ENCODE data around the gene ALDH2. TPM values are rescaled to one million over a fixed set of nuclear protein-coding genes. Genes with fewer than 3 reads are reported as not detected.

The ALDH2 gene
- total and polyA plus RNA-seq, 9 of the 15 experiments (the other 6 are each of a cell fraction or from before 2014, with no cell fraction given): 1.9 to 22.5 (median 12.2) TPM

DNA sequence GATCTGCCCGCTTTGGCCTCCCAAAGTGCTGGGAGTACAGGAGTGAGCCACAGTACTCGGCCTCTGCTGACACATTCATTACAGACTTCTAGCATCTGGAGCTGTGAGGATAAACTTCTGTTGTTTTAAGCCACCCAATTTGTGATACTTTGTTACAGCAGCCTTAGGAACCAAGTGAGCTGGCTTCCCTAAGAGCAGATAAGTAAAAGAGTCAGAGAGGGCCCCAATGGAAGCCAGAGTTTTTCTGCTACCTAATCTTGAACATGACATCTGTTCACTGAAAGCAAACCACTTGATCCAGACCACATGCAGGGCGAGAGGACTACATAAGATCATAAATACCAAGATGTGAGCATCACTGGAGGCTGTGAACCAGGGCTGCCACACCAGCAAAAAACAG, 71.6 kb downstream of the ALDH2 start (continued):
- TF ChIP-seq, protein P1, sequence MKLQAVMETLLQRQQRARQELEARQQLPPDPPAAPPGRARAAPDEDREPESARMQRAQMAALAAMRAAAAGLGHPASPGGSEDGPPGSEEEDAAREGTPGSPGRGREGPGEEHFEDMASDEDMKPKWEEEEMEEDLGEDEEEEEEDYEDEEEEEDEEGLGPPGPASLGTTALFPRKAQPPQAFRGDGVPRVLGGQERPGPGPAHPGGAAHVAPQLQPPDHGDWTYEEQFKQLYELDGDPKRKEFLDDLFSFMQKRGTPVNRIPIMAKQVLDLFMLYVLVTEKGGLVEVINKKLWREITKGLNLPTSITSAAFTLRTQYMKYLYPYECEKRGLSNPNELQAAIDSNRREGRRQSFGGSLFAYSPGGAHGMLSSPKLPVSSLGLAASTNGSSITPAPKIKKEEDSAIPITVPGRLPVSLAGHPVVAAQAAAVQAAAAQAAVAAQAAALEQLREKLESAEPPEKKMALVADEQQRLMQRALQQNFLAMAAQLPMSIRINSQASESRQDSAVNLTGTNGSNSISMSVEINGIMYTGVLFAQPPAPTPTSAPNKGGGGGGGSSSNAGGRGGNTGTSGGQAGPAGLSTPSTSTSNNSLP (IDR thresholded peaks at IDR 0.05; ENCODE audit: borderline replicate concordance, low read depth, low read length): no peak
- TF ChIP-seq PPARD (CRISPR knock-in tag; IDR thresholded peaks at IDR 0.05) (no peak), U2AF1 (optimal IDR thresholded peaks at IDR 0.05; ENCODE audit: low read depth, low read length) (no peak), GABPA (tag; conservative IDR thresholded peaks at IDR 0.05; ENCODE audit: low read depth) (no peak), ZNF121 (CRISPR knock-in tag; conservative IDR thresholded peaks at IDR 0.05) (no peak), BHLHE40 (IDR thresholded peaks at IDR 0.05; ENCODE audit: low read length) (no peak), SMARCA4 (IDR thresholded peaks at IDR 0.05) (0 out of 2 replicates have a peak, but pooled peaks have one; percentile 17), C11orf30 (IDR thresholded peaks at IDR 0.05; ENCODE audit: low read depth) (no peak), ESRRB (CRISPR knock-in tag; IDR thresholded peaks at IDR 0.05; ENCODE audit: borderline replicate concordance) (no peak), ZFP91 (CRISPR knock-in tag; IDR thresholded peaks at IDR 0.05) (no peak), BRD4 (IDR thresholded peaks at IDR 0.05) (no peak), PTBP1 (IDR thresholded peaks at IDR 0.05; ENCODE audit: low read depth, low read length) (no peak), SRF (CRISPR knock-in tag; IDR thresholded peaks at IDR 0.05) (no peak), MXD1 (CRISPR knock-in tag; IDR thresholded peaks at IDR 0.05; ENCODE audit: borderline replicate concordance, poor library complexity, severe bottlenecking) (no peak), MCM7 (IDR thresholded peaks at IDR 0.05) (no peak)
- TF ChIP-seq, protein P2, sequence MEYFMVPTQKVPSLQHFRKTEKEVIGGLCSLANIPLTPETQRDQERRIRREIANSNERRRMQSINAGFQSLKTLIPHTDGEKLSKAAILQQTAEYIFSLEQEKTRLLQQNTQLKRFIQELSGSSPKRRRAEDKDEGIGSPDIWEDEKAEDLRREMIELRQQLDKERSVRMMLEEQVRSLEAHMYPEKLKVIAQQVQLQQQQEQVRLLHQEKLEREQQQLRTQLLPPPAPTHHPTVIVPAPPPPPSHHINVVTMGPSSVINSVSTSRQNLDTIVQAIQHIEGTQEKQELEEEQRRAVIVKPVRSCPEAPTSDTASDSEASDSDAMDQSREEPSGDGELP (CRISPR knock-in tag; IDR thresholded peaks at IDR 0.05; ENCODE audit: borderline replicate concordance): 0 out of 2 replicates have a peak, but pooled peaks have one; percentile 36
- TF ChIP-seq, protein P3, sequence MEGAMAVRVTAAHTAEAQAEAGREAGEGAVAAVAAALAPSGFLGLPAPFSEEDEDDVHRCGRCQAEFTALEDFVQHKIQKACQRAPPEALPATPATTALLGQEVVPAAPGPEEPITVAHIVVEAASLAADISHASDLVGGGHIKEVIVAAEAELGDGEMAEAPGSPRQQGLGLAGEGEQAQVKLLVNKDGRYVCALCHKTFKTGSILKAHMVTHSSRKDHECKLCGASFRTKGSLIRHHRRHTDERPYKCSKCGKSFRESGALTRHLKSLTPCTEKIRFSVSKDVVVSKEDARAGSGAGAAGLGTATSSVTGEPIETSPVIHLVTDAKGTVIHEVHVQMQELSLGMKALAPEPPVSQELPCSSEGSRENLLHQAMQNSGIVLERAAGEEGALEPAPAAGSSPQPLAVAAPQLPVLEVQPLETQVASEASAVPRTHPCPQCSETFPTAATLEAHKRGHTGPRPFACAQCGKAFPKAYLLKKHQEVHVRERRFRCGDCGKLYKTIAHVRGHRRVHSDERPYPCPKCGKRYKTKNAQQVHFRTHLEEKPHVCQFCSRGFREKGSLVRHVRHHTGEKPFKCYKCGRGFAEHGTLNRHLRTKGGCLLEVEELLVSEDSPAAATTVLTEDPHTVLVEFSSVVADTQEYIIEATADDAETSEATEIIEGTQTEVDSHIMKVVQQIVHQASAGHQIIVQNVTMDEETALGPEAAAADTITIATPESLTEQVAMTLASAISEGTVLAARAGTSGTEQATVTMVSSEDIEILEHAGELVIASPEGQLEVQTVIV (CRISPR knock-in tag; IDR thresholded peaks at IDR 0.05; ENCODE audit: borderline replicate concordance): no peak
- TF ChIP-seq, protein P4, sequence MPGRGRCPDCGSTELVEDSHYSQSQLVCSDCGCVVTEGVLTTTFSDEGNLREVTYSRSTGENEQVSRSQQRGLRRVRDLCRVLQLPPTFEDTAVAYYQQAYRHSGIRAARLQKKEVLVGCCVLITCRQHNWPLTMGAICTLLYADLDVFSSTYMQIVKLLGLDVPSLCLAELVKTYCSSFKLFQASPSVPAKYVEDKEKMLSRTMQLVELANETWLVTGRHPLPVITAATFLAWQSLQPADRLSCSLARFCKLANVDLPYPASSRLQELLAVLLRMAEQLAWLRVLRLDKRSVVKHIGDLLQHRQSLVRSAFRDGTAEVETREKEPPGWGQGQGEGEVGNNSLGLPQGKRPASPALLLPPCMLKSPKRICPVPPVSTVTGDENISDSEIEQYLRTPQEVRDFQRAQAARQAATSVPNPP (IDR thresholded peaks at IDR 0.05; ENCODE audit: borderline replicate concordance, insufficient read depth, insufficient read length): no peak

Measured in K562 (cell line).